Mesendoderm (in vitro differentiated cells): ENCODE data around the gene KIAA0825.
"Not testable (repeated sequence)": the region's sequence is repeated elsewhere in the genome, so short reads cannot be mapped to it uniquely, and the experiment has no call there.

ENCODE experiments used
- DNase-seq: peaks from one replicate; pipeline ENCODE4 v3.0.0; 2013
- H2AK5ac ChIP-seq: 2 replicates; pipeline ENCODE4 v1.6.1; 2013; ENCODE audit warnings: low read length, inconsistent platforms
- H2BK120ac ChIP-seq: 2 replicates; pipeline ENCODE4 v1.6.1; 2013; ENCODE audit warnings: low read depth, mild to moderate bottlenecking, low read length, moderate library complexity, mixed read lengths
- H2BK15ac ChIP-seq: replicated peaks from 2 replicates; pipeline ENCODE4 v1.6.1; 2013; ENCODE audit warnings: low read depth, mild to moderate bottlenecking, moderate library complexity
- H2BK5ac ChIP-seq: 2 replicates; pipeline ENCODE4 v1.6.1; 2013; ENCODE audit warnings: low read length, inconsistent platforms
- H3K18ac ChIP-seq: 2 replicates; pipeline ENCODE4 v1.6.1; 2013; ENCODE audit warnings: mild to moderate bottlenecking, low read length, mixed read lengths
- H3K23ac ChIP-seq: one replicate; pipeline ENCODE4 v1.6.1; 2013; ENCODE audit warnings: low read length
- H3K27ac ChIP-seq: 2 replicates; pipeline ENCODE4 v1.5.1; 2013; ENCODE audit warnings: low read depth, mild to moderate bottlenecking, inconsistent platforms, low read length, moderate library complexity
- H3K27me3 ChIP-seq: 2 replicates; pipeline ENCODE4 v1.6.1; 2013; ENCODE audit warnings: low read length, control low read depth, mild to moderate bottlenecking, inconsistent platforms; ENCODE audit not compliant: insufficient read depth, poor library complexity
- H3K36me3 ChIP-seq: 2 replicates; pipeline ENCODE4 v1.6.1; 2013; ENCODE audit warnings: low read length, inconsistent platforms; ENCODE audit not compliant: control insufficient read depth, insufficient read depth
- H3K4ac ChIP-seq: one replicate; pipeline ENCODE4 v1.6.1; 2013; ENCODE audit warnings: low read depth, mild to moderate bottlenecking, low read length, moderate library complexity
- H3K4me1 ChIP-seq: 2 replicates; pipeline ENCODE4 v1.6.1; 2013; ENCODE audit warnings: low read depth, low read length, inconsistent platforms; ENCODE audit not compliant: control insufficient read depth
- H3K4me2 ChIP-seq: 2 replicates; pipeline ENCODE4 v1.6.1; 2013; ENCODE audit warnings: low read length
- H3K4me3 ChIP-seq: 2 replicates; pipeline ENCODE4 v1.5.1; 2013; ENCODE audit warnings: mild to moderate bottlenecking, low read length
- H3K56ac ChIP-seq: one replicate; pipeline ENCODE4 v1.6.1; 2013; ENCODE audit warnings: low read length
- H3K79me1 ChIP-seq: 2 replicates; pipeline ENCODE4 v1.6.1; 2013; ENCODE audit warnings: low read length, inconsistent platforms
- H3K79me2 ChIP-seq: 2 replicates; pipeline ENCODE4 v1.6.1; 2013; ENCODE audit warnings: mild to moderate bottlenecking, low read length; ENCODE audit not compliant: control insufficient read depth, insufficient read depth
- H3K9ac ChIP-seq: 2 replicates; pipeline ENCODE4 v1.6.1; 2013; ENCODE audit warnings: low read length, inconsistent platforms
- H4K5ac ChIP-seq: one replicate; pipeline ENCODE4 v1.6.1; 2013; ENCODE audit warnings: low read length
- H4K8ac ChIP-seq: one replicate; pipeline ENCODE4 v1.6.1; 2013; ENCODE audit warnings: low read depth, mild to moderate bottlenecking, control low read depth, low read length, moderate library complexity
- WGBS: extraction: QIAGEN DNeasy Blood & Tissue Kit; methylation state at CpG from one replicate; pipeline ENCODE4 v1.1.7; 2013; ENCODE audit warnings: low lambda C conversion rate, missing lambda C conversion rate; ENCODE audit not compliant: insufficient coverage; ENCODE audit errors: extremely low coverage; 5-methylcytosine and 5-hydroxymethylcytosine counted together

Gene KIAA0825

DNA sequence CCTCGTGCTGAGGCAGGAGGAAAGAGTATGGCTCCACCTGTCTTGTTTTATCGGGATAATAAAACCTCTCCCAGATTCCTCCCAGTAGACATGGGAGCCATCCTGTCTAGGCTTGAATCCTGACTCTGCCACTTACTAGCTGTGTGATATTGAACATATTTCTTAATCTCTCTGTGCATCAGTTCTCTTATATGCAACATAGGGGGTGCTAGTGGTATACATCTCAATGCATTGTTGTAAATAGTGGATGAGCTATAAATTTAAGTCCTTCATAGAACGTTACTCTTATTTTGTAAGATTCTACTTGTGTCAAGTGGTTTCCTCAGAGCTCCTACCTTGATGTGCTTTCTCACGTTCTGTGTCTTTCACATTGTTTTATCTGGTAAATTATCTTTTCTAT lies 459.3 kb downstream of the KIAA0825 start:
- no peaks in the 10 kb centered on the region for H3K27me3 ChIP-seq
- H2AK5ac ChIP-seq = no peak overlapping the region
- H3K4me3 ChIP-seq = no peak overlapping the region
- H3K18ac ChIP-seq = no peak overlapping the region
- no peak overlapping the region for H4K5ac ChIP-seq
- no peak overlapping the region for H3K27ac ChIP-seq
- no peak overlapping the region for H2BK15ac ChIP-seq
- H3K4me1 ChIP-seq = no peaks in the 10 kb centered on the region
- no peaks in the 10 kb centered on the region for H3K79me1 ChIP-seq
- no peak overlapping the region for H3K23ac ChIP-seq
- no peaks in the 10 kb centered on the region for H3K79me2 ChIP-seq
- H3K4ac ChIP-seq = no peak overlapping the region
- WGBS = no CpG with 5 or more reads among the region's 4 CpGs
- no peak overlapping the region for H3K4me2 ChIP-seq
- no peaks in the 10 kb centered on the region for H3K36me3 ChIP-seq
- no peak overlapping the region for H3K56ac ChIP-seq
- H4K8ac ChIP-seq = no peak overlapping the region
- no peak overlapping the region for H2BK120ac ChIP-seq
- DNase-seq = peak; percentile 22
- no peak overlapping the region for H3K9ac ChIP-seq
- no peak overlapping the region for H2BK5ac ChIP-seq

DNA sequence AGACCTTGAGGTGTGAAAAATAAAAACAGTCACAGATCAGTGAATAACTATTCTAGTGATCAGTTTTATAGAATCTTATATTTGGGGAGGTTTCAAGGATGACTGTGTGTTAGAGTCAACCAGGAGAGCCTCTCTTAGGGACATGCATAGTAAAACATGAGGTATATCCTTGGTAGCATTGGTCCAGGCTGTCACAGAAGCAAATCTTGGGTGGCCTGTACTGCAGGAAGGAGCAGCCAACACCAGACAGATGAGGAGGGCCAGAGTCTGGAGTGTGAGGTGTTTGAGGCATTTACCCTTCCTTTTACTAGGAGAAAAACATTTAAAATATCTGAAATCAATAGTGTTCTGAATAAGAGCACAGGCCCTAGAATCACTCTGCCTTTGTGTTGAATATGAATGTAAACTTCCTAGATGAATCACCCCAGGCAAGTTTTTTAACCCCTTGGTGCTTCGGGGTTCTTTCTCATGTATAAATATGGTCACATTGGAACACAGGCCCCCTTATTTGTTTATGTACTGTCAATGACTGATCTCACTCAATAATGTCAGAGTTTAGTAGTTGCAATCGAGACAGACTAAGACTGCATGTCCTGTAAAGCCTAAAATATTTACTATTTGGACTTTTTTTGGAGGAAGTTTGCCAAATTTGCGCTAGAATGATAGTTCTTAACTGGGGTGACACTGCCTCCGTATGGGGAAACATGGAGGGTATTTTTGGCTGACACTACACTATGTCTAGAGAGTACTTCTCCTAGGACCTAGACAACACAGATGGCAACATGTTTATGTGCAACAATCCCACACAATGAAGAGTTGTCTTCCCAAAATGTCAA lies 460.5 kb downstream of the KIAA0825 start:
- Histone ChIP-seq H3K79me2 (no peaks in the 10 kb centered on the region), H4K5ac (no peak overlapping the region)

GRCh38 chr5:94154672-94155071 lies 463.7 kb downstream of the KIAA0825 start:
- DNase-seq = no peak
- Histone ChIP-seq H4K8ac (no peak overlapping the region), H3K4me3 (no peak overlapping the region), H3K79me1 (no peaks in the 10 kb centered on the region), H3K27ac (no peak overlapping the region), H3K36me3 (no peaks in the 10 kb centered on the region), H2BK15ac (no peak overlapping the region), H3K56ac (no peak overlapping the region), H3K79me2 (no peaks in the 10 kb centered on the region), H3K23ac (no peak overlapping the region), H2BK120ac (no peak overlapping the region), H2AK5ac (no peak overlapping the region), H3K9ac (no peak overlapping the region), H4K5ac (no peak overlapping the region), H2BK5ac (no peak overlapping the region), H3K18ac (no peak overlapping the region), H3K4me1 (no peaks in the 10 kb centered on the region), H3K27me3 (no peaks in the 10 kb centered on the region), H3K4ac (no peak overlapping the region), H3K4me2 (no peak overlapping the region)
- no CpG with 5 or more reads among the region's 2 CpGs for WGBS

More for the DNA sequence above, 460.5 kb downstream of the KIAA0825 start:
- no peak for DNase-seq
- no peak overlapping the region for H3K4me2 ChIP-seq
- H3K4me3 ChIP-seq = no peak overlapping the region
- no peaks in the 10 kb centered on the region for H3K27me3 ChIP-seq
- no peak overlapping the region for H3K4ac ChIP-seq
- no peak overlapping the region for H3K23ac ChIP-seq
- no CpG with 5 or more reads among the region's 4 CpGs for WGBS
- no peak overlapping the region for H3K27ac ChIP-seq
- no peak overlapping the region for H3K56ac ChIP-seq
- no peaks in the 10 kb centered on the region for H3K79me1 ChIP-seq
- no peaks in the 10 kb centered on the region for H3K4me1 ChIP-seq
- H2BK5ac ChIP-seq = no peak overlapping the region
- H3K9ac ChIP-seq = no peak overlapping the region
- no peaks in the 10 kb centered on the region for H3K36me3 ChIP-seq
- no peak overlapping the region for H2BK120ac ChIP-seq
- H3K18ac ChIP-seq = no peak overlapping the region
- H2AK5ac ChIP-seq = no peak overlapping the region
- H2BK15ac ChIP-seq = no peak overlapping the region
- H4K8ac ChIP-seq = no peak overlapping the region

DNA sequence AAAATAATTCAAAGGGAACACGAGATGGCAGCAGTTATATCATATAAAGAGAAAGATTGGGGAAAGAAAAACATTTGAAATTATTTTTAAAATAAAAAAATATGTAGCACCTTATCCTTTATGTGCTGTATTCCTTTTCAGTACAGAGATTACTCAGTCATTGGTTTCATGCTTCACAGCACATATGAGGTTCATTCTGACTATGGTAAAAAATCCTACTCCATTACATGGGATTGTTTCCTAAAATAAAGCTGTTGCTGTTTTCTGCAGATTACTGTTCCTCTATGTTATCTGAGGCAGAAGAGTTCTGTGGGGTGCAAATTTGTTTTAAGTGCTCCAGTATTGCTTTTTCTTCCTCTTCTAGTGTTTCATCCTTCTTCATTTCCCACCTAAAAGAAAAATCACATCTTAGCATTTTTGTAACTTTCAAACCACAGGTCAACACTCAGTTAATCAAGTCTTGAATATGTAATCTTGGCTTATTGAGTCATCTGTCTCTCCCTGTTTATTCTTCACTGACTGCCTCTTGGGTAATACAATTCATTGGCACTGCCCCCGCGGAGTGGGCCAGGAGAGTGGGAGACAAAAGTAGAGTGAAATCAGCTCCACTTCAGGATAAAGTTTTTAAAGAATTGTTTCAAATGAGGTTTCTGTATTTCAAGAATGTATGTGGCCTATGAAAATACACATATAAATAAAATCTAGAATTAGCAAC lies 464.5 kb downstream of the KIAA0825 start:
- H3K4ac ChIP-seq = peak overlapping the region; percentile 81
- H2BK120ac ChIP-seq = no peak overlapping the region
- H4K5ac ChIP-seq = no peak overlapping the region
- no peak overlapping the region for H3K56ac ChIP-seq
- H3K36me3 ChIP-seq = no peaks in the 10 kb centered on the region
- no peak overlapping the region for H3K9ac ChIP-seq
- H3K18ac ChIP-seq = no peak overlapping the region
- H2BK15ac ChIP-seq = no peak overlapping the region
- no peak overlapping the region for H2BK5ac ChIP-seq
- no peak overlapping the region for H4K8ac ChIP-seq
- no peaks in the 10 kb centered on the region for H3K27me3 ChIP-seq
- H3K79me1 ChIP-seq = no peaks in the 10 kb centered on the region
- H3K23ac ChIP-seq = no peak overlapping the region
- H3K79me2 ChIP-seq = no peaks in the 10 kb centered on the region
- H3K27ac ChIP-seq = no peak overlapping the region
- no peak overlapping the region for H2AK5ac ChIP-seq
- no peak for DNase-seq
- no peak overlapping the region for H3K4me2 ChIP-seq
- no CpG with 5 or more reads among the region's 3 CpGs for WGBS
- H3K4me3 ChIP-seq = no peak overlapping the region
- H3K4me1 ChIP-seq = no peaks in the 10 kb centered on the region

DNA sequence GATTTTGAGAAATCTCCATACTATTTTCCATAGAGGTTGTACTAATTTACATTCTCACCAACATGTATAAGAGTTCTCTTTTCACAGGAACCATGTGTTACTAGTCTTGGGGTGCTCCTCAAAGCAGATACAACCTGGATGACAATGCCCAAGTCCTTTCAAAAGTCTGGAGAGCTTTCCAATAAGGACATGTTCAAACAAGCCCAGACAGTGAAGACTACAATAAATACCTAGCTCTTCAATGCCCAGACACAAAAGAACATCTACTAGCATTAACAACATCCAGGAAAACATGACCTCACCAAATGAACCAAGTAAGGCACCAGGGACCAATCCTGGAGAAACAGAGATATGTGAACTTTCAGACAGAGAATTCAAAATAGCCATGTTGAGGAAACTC lies 474.8 kb downstream of the KIAA0825 start:
- H2AK5ac ChIP-seq, H3K56ac ChIP-seq, H3K4me3 ChIP-seq, H3K18ac ChIP-seq, H3K4me2 ChIP-seq, H3K36me3 ChIP-seq, H4K8ac ChIP-seq, H2BK15ac ChIP-seq, H2BK120ac ChIP-seq, H3K27ac ChIP-seq, H3K79me1 ChIP-seq, H3K23ac ChIP-seq, H3K4me1 ChIP-seq, H2BK5ac ChIP-seq, H3K9ac ChIP-seq, H4K5ac ChIP-seq, H3K79me2 ChIP-seq, H3K27me3 ChIP-seq, H3K4ac ChIP-seq, DNase-seq: not testable (repeated sequence)
